ENCODE results near the gene HAX1.
"Not testable (repeated sequence)": the region's sequence is repeated elsewhere in the genome, so short reads cannot be mapped to it uniquely, and the experiment has no call there.

HAX1 gene

DNA sequence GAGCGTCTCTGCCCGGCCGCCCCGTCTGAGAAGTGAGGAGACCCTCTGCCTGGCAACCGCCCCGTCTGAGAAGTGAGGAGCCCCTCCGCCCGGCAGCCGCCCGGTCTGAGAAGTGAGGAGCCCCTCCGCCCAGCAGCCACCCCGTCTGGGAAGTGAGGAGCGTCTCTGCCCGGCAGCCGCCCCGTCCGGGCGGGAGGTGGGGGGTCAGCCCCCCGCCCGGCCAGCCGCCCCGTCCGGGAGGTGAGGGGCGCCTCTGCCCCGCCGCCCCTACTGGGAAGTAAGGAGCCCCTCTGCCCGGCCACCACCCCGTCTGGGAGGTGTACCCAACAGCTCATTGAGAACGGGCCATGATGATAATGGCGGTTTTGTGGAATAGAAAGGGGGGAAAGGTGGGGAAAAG is 15.2 kb downstream of the HAX1 start:
- not testable (repeated sequence) for DNase-seq

DNA sequence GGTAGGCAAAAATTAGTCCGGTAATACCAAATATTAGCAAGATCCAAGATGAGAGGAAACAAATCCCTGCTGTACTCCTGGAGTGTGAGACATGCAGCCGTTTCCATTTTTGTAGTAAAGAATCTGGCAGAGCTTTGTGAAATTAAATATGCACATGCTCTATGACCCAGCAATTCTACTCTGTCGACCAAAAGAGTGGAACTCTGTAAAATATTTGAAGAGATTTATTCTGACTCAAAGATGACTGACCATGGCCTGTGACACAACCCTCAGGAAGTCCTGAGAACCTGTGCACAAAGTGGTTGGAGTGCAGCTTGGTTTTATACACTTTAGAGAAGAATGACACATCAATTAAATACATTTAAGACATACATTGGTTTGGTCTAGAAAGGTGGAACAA is 16.2 kb downstream of the HAX1 start:
- no peak for DNase-seq

DNA sequence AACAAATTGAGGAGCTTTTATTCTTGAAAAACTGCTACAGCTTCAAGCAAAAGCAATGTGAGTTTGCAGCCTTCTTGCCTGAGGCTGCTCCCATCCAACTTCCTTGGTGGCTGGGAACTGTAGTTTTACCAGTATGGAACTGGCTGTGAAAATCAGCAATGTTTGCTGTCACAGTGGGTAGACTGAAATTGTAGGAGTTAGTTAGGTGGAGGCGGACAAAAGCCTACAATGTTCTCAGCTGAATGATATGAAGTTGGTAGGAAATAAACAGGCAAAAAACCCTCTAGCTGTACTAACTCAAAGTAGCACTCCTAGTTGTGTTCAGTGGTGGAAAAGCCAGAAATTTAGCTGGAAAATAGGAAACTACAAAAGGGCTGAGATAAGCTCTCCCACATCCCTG is 18.5 kb downstream of the HAX1 start:
- DNase-seq, result no peak

DNA sequence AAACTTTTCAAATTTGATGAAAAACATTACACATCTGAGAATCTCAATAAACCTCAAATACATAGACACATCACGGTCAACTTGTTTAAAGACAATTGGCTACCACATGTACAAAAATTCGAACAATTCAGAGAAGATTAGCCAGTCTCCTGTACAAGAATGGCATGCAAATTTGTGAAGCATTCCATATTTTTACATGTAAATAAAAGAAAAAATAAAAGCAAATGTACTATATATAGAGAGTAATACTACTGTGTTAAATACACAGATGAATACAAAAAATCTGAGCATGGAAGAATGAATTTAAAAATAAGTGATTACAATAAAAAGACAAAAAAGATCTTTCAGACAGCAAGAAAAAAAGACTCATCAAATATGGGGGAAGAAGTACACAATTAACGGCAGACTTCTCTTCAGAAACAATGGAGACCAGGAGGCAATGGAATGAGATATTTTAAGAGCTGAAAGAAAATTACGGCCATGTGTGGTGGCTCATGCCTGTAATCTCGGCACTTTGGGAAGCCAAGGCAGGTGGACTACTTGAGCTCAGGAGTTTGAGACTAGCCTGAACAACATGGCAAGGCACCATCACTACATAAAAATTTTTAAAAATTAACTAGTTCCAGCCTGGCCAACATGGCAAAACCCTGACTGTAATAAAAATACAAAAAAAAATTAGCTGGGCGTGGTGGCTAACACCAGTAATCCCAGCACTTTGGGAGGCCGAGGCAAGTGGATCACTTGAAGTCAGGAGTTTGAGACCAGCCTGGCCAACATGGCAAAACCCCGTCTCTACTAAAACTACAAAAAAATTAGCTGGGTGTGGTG is 23.2 kb downstream of the HAX1 start:
- DNase-seq, result no peak

DNA sequence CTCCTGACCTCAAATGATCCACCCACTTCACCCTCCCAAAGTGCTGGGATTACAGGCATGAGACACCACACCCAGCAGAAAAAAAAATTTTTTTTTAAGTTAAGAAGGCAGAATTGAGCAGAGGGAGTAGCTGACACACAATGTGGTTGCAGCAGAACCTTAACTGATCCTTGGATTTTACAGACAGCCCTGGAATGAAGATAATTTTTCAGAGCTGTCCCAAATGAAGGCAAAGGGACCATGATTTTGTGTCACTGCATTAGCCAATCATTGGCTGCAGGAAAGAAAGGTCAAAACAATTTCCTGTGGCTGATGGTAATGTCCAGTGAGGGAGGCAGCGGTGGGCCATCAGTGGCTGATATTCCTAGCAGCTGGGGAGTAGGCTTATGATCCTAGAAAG is 29.2 kb downstream of the HAX1 start:
- DNase-seq, result no peak

DNA sequence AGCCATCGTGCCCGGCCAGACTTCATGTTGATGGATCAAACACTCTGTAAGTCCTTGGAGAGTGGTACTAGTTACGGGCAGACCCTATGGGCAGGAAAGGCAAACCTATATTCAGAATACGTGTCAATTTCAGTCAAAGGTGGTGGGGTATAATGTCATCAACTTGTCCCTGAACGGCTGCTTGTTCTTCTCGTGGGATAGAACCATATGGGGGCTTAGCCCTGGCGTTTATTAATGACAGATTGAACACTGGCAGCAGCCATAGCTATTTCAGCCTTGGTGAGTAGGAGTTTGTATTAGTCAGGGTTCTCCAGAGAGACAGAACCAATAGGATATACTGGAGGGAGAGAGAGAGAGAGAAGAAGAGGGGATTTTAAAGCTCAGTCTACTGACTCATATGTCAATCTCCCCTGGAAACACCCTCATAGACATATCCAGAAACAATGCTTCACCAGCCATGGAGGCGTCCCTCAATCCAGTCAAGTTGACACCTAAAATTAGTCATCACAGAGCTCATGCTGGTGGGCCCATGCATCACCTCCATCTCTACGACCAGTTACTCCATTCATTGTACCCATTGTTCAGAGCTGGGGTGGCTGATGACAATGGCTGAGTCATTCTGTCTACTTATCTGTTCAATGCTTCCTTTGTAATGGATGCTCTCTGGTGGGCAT is 32.4 kb downstream of the HAX1 start:
- no peak for DNase-seq

DNA sequence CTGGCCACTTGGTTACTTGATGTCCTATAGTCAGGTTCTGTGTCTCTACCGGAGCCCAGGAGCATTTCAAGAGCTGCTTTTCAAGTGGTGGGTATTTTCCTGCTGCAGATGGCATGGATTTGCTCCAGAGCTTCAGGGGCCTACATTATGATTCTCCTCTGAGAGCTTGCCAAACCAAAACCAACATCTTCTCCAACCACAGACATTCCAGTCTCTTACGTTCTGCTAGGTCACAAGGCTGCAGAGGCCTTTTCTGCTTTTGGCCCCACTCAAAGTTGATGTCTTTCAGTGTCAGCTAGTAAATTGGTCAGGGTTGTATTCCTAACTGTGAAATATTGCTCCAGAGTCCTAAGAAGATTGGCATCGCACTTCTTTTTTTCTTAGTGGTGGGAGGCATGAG is 33.7 kb downstream of the HAX1 start:
- no peak for DNase-seq

DNA sequence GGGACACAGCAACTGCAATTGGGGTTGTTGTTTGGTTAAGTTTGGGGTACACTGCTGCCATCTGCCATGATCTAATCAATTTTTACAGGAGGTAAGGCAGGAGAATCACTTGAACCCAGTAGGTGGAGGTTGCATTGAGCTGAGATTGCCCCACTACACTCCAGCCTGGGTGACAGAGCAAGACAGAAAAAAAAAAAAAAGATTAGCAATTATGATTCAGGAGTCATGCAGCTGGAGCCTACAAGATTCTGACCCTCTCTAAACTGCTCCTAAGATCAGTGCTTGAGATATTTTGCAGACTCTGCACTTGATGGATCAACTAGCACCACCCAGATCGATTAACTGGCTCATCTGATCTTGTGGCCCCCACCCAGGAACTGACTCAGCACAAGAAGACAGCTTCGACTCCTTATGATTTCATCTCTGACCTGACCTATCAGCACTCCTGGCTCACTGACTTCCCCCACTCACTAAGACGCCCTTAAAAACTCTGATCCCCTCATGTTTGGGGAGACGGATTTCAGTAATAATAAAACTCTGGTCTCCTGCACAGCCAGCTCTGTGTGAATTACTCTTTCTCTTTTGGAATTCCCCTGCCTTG is 35.3 kb downstream of the HAX1 start:
- not testable (repeated sequence) for DNase-seq

DNA sequence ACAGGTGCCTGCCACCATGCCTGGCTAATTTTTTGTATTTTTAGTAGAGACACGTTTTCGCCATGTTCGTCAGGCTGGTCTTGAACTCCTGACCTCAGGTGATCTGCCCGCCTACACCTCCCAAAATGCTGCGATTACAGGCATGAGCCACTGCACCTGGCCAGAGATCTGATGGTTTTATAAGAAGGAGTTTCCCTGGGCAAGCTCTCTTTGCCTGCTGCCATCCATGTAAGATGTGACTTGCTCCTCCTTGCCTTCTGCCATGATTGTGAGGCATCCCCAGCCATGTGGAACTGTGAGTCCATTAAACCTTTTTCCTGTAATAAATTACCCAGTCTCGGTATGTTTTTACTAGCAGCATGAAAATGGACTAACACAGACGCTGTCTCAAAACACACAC is 36.7 kb downstream of the HAX1 start:
- not testable (repeated sequence) for DNase-seq

DNA sequence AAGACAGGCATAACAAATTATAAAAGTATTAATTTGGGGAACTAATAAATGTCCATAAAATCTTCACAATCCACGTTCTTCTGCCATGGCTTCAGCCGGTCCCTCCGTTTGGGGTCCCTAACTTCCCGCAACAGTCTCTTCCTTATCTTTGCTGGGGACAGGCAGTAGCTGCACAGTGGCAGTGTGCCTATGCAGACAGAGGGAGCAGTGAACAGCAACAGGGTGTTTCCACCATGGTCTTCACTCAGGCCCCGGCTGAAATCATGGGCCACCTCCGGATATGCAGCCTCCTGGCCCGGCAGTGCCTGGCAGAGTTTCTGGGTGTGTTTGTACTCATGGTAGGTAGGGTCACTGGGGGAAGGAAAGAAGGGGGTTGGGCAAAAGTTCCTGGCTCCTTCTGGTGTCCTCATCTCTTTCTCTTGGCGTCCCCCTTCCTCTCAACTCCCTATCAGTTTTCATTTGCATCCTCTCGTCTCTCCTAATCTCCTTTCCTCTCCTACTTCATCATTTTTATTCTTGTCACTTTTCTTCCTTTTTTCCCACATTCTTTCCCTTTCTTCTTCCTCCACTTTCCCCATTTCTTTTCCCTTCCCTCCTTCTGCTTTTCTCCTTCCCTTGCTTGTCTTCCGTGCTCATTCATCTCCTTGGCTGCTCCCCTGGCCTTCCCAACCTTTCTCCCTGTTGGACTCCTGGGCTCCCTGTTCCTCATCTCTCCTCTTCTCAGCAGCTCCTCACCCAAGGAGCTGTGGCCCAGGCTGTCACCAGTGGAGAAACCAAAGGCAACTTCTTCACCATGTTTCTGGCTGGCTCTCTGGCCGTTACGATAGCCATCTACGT is 40.0 kb downstream of the HAX1 start:
- DNase-seq, result not testable (repeated sequence)

DNA sequence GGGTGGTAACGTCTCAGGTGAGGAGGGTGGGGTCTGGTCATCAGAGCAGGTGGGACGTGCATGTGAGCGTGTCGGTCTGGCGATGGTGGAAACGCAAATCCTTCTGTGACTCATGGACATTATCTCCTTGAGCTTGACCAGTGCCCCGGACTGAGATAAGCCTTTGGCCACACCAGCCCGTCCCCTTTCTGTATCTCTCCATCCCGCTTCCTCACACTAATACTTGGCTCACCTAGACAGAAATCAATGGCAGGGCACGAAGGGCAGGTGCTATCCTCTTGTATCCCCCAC is 40.6 kb downstream of the HAX1 start:
- no peak for DNase-seq

DNA sequence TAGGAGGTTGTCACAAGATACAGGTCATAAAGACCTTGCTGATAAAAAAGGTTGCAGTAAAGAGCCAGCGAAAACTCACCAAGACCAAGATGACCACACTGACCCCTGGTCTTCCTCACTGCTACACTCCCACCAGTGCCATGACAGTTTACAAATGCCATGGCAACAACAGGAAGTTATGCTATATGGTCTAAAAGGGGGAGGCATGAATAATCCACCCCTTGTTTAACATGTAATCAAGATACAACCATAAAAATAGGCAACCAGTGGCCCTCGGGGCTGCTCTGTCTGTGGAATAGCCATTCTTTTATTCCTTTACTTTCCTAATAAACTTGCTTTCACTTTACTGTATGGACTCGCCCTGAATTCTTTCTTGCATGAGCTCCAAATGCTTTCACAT is 41.8 kb downstream of the HAX1 start:
- not testable (repeated sequence) for DNase-seq

DNA sequence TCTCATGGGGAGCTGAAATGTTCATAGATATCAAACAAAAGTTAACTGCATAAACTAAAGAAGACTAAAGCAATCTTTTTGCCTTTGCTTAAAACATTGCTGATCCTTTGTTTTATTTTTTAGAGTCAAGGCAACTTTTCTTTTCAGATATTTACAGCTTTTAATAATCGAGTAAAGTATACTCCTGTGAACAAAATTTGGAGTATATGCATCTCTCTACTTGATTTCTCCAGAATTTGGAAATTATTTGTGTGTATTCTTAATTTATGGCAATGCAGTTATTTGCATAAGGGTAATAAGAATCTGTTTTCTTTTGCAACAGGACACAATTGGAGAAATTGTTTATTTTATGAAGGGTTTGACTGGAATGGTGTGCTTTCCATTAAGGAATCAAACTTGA is 44.3 kb downstream of the HAX1 start:
- no peak for DNase-seq

DNA sequence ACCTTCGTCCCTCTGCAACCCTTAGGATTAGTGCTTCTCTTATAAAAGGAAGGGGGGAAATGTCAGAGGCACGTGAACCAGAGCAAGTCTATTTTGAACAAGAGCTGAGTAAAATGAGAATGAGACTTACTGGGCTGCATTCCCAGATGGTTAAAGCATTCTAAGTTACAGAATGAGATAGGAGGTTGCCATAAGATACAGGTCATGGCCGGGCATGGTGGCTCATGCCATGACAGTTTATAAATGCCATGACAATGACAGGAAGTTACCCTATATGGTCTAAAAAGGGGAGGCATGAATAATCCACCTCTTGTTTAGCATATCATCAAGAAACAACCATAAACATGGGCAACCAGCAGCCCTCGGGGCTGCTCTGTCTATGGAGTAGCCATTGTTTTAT is 46.0 kb downstream of the HAX1 start:
- DNase-seq, result no peak

DNA sequence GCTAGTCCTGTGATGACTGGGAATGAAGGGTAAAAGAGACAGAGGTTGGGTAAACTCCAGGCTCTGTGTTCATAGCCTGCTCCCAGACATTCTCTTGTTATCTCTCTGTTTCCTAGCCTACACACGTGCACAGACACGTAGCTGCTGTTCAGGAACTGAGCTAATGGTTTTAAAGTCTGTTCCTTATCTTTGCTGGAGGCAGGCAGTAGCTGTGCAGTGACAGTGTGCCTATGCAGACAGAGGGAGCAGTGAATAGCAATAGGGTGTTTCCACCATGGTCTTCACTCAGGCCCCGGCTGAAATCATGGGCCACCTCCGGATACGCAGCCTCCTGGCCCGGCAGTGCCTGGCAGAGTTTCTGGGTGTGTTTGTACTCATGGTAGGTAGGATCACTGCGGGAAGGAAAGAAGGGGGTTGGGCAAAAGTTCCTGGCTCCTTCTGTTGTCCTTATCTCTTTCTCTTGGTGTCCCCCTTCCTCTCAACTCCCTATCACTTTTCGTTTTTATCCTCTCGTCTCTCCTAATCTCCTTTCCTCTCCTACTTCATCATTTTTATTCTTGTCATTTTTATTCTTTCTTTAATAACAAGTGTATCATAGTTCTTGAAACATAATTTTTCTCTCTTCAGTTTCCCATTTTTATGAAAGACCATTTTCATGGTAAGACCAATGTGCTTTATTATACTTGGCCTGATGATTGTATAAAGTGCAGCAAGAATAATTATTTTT is 48.6 kb downstream of the HAX1 start, which contains the start of gene AQP10:
Gene AQP10, plus strand, starts transcription at position 212 of the 727 bp plus-strand sequence. Its CDS starts 63 bp downstream, at position 275.
- no peak for DNase-seq

DNA sequence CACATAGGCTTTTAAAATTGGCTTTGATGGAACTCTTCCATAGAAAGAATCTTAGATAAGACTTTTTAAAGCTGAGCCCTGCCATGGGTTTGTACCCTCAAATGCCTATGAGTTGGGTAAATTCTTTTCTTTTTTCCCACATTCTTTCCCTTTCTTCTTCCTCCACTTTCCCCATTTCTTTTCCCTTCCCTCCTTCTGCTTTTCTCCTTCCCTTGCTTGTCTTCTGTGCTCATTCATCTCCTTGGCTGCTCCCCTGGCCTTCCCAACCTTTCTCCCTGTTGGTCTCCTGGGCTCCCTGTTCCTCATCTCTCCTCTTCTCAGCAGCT is 49.1 kb downstream of the HAX1 start:
- DNase-seq, result not testable (repeated sequence)

DNA sequence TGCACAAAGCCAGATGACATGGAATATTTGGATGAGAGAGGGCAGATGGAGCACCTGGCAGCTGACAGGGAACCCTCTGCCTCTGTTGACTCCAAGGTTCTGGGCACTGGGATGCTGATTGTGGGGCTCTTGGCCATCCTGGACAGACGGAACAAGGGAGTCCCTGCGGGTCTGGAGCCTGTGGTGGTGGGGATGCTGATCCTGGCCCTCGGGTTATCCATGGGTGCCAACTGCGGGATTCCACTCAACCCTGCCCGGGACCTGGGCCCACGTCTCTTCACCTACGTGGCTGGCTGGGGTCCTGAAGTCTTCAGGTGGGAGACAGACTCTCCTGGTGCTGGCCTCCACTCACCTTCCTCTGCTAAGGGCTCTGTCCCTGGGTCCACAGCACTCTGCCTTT is 51.1 kb downstream of the HAX1 start:
- DNase-seq, result no peak

DNA sequence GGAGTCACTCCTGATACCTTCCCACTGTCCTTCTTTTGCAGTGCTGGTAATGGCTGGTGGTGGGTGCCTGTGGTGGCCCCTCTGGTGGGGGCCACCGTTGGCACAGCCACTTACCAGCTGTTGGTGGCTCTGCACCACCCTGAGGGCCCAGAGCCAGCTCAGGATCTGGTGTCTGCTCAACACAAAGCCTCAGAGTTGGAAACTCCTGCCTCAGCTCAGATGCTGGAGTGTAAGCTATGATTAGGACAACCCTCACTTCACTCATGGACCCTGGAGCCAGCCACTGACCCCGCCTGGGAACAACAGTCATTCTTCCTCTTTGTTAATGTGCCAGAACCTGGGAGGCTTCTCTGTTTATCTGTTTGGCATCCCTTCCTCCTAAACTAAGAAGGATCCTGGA is 51.8 kb downstream of the HAX1 start:
- no peak for DNase-seq

DNA sequence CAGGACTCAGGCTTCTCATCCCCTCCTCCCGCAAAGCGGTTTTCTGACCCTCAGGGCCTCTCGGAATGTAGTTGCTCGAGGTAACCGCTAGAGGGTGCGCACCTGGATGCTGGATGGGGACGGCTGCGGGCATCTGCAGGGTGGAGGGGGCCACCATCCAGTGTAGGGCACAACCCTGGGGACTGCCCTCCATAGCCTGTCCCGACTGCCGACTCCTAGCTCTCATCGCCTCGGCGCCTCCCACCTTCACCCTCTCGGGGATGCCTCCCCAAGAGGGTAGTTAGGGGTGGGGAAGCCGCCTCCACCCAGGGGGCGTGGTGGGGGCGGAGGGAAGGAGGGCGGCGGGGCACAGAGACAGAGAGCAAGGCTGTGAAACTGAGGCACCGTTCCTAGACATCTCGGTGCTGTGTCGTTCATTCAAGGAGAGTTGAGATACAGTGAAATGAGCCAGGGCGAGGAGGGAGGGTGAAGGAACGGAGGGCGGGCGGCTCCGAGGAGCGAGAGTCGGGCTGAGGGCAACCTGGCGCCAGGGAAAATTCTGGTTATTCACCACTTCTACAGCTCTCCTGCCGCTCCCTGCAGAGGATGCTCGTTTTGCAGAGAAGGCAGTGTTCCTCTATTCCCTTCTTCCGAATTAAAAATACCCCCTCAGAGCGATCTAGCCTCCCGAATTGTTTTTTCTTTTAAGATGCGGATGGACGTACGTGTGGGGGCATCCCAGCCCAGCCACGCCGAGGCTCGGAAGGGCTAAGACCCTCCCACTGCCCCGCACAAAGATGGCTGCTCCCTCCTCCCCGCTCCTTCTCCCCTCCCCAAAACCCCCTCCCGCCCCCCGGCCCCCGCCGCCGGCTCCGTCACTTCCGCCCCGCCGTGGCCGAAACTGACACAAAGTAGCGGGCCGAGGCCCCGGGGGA is 52.5 kb downstream of the HAX1 start, which contains the start of gene ATP8B2:
Gene ATP8B2, plus strand, starts transcription at position 857 of the 914 bp plus-strand sequence. CDS start 2,617 bp downstream, outside the sequence.
- DNase-seq, result peak; percentile 74 to 85
